HG03460 (cell line): Measurements from ENCODE around the gene CACNA2D3.
"Not testable (repeated sequence)": the region's sequence is repeated elsewhere in the genome, so short reads cannot be mapped to it uniquely, and the experiment has no call there.

ENCODE experiments used
- ATAC-seq: cut with Tn5 transposase; IDR thresholded peaks from one replicate; pipeline ENCODE4 v1.9.1; 2021; ENCODE audit not compliant: unreplicated experiment

Gene CACNA2D3

DNA sequence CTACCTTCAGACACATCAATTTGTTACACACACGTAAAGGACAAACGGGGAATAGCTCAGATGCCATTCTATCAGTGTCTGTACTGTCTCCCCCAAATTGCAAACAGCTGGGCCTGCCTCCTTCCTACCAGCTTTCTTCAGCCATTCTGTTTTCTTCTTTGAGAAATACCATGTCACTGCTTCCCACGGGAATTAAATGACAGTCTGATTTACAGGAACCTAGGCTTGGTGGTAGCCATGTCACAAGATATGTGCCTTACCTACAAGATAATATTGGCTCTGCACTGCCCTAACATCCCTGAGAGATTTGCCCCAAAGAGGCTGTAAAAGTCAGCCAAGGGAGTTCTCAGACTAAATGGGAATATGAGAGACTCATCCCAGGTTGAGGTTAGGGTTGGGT lies 497.2 kb downstream of the CACNA2D3 start:
- ATAC-seq: no peak

GRCh38 chr3:54621184-54621583 lies 498.8 kb downstream of the CACNA2D3 start:
- ATAC-seq: no peak

- ATAC-seq: no peak
Measured at GRCh38 chr3:54622678-54623077, 500.3 kb downstream of the CACNA2D3 start.

DNA sequence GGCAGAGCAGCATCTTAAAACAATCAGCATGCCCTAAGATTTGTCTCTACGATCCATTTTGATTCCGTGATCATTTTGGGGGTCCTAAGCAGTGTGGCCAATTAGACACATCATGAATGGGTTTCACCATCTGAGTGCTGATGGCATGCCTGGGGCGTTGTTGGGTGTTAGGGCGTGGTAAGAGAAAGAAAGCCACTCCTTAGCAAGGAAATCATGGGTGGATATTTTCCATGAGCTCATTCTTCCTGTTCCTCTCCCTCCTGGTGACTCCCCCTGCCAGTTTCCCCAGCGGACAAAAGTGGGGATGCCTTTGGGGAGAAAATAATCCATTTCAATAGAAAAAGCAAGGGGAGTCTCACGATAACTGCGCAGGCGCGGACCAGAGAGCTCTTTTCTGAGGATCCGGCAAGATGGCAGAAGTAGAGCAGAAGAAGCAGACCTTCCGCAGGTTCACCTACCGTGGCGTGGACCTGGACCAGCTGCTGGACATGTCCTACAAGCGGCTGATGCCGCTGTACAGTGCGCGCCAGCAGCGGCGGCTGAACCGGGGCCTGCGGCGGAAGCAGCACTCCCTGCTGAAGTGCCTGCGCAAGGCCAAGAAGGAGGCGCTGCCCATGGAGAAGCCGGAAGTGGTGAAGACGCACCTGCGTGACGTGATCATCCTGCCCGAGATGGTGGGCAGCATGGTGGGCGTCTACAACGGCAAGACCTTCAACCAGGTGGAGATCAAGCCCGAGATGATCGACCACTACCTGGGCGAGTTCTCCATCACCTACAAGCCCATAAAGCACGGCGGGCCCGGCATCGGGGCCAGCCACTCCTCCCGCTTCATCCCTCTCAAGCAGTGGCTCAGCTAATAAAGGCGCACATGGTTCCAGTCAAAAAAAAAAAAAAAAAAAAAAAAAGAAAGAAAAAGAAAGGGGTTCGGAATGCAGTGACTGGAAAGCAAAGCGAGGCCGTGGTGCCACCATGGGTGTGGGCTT lies 503.7 kb downstream of the CACNA2D3 start:
- no peak for ATAC-seq

DNA sequence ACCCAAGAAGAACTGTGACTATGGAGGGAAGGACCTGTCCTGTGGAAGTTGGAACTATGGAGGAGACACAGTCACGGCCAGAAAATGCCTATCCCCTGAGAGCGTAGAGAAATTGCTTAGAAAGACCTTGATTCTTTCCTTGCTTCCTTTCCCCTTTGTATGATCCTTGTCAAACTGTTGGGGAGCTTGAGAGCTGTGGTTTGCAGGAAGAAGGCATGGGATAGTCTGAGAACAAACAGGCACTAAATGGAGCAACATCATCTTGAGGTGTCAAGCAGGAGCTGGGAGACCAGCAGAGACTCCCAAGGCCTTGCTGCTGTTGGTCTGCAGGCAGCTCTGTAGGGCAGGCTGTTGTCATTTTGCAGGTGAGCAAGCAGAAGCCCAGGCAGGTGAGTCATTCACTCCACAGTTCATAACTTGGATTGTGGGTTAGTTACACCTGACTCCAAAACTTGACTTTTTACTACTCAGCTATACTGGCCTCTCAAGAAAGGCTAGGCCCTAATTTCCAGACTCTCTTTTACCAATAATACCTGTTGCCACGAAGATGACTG lies 506.6 kb downstream of the CACNA2D3 start:
- no peak for ATAC-seq

- ATAC-seq: no peak
Measured at GRCh38 chr3:54630101-54630623, 507.8 kb downstream of the CACNA2D3 start.

GRCh38 chr3:54631001-54631400 lies 508.6 kb downstream of the CACNA2D3 start:
- ATAC-seq: not testable (repeated sequence)

DNA sequence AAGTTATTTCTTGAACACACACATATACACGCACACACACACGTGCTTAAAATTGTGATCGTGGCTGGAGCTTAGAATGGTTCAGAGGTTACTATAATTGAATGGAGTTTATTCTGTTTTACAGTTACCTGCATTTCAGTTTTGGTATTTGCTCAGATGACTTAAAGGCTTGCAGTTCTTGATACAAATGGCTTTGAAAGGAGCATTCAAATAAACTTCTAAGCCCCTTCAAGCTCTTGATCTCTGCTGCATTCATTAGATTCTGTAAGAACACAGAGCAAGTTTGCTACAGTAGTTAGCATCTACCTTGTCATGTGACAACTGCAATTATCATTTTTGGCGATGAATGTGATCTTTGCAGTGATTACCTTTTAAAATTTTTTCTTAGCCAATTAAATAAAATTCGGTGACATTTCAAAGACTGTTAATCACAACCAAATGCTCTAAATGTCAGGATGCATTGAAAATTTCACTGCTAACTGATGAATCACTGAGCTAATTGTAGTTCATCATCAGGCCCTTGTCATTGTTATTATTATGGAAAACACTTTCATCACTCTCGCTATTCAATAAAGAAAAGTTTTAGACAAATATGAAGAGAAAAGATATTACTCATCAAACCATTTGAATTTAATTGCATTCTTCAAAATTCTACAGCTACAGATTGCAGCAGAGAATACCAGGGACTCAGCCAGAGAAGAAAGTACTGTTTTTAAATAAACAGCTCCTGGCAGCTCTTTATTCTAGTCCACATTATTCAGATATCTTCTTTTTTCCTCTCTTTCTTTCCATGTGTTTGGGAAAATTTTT lies 509.4 kb downstream of the CACNA2D3 start:
- no peak for ATAC-seq

DNA sequence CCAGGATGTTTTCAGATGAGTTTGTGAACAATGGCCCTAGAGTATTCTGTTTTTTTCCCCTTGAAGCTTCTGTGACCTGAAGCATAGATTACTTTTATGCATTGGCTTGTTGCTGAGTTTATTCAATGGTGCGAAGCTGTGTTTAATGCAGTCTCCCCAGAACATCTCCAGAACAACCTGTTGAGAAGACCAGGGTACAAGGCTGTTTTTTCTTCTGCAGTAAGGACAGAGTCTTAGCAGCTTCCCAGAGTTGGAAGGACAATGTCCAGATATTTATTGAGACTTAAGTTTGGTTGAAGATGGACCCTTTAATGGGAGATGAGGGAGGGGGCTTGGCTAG lies 509.9 kb downstream of the CACNA2D3 start:
- ATAC-seq: no peak

GRCh38 chr3:54632834-54633233 lies 510.5 kb downstream of the CACNA2D3 start:
- no peak for ATAC-seq

DNA sequence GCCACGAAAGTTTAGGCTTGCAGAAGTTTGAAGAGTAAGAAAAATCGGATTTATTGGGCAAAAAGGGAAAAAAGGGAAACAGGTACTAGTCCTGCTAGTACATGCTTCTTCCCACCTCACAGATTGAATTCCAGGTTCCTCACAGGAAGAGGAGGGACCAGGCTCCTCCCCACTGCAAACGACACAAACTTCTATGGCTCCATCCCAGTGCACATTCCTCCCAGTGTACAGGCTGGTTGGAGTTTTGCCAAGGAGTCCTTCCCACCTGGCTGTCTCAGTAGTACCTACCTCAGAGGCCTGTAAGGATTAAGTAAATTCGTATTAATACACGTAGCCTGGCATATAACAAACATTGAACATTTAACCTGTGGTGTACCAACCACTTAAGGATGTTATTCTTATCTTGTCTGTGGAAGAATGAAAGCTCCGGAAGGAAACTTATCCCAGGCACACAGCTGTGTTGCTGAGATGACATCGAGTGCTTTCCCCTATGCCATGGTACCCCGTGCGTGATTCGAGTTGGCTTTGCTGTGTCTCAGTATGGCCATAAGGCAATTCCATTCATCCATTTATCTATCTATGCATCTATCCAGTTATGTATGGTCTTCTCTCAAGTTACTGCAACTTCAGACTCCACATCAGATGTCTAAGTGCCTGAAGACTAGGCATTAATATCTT lies 511.2 kb downstream of the CACNA2D3 start:
- ATAC-seq: no peak

- no peak for ATAC-seq
Measured at GRCh38 chr3:54634122-54634469, 511.7 kb downstream of the CACNA2D3 start.

DNA sequence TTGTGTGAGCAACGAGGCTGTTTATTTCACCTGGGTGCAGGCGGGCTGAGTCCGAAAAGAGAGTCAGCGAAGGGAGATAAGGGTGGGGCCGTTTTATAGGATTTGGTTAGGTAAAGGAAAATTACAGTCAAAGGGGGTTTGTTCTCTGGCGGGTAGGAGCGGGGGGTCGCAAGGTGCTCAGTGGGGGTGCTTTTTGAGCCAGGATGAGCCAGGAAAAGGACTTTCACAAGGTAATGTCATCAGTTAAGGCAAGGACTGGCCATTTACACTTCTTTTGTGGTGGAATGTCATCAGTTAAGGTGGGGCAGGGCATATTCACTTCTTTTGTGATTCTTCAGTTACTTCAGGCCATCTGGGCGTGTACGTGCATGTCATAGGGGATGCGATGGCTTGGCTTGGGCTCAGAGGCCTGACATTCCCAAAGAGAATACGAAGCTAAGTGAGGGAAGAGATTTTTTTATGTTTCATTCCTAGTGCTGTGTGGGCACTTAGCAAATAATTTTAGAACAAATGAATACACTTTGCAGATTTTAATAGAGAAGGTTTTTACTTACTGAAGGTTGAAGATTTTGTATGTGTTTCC lies 517.5 kb downstream of the CACNA2D3 start:
- not testable (repeated sequence) for ATAC-seq

GRCh38 chr3:54641226-54642014 lies 519.1 kb downstream of the CACNA2D3 start:
- ATAC-seq: no peak

- ATAC-seq: no peak
Measured at GRCh38 chr3:54642147-54642546, 519.8 kb downstream of the CACNA2D3 start.

DNA sequence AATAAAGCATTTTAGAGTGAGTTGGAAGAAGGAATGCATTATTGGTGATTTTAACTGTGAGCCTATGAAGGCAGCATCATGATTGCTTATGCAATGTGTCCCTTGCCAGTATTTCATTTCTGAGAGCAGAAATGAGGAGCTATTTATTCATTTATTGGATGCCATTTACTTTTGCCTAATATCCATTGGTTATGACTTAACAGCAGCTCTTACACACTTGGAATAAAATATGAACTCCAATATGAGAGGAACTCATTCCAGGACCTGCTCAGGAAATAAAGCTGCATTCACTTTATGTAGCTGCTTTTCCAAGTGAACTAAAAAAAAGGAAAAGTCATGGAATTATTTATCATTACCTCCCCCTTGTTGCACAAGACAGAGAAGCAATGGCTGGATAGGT lies 525.4 kb downstream of the CACNA2D3 start:
- ATAC-seq: no peak

GRCh38 chr3:54649551-54649950 lies 527.2 kb downstream of the CACNA2D3 start:
- no peak for ATAC-seq

- ATAC-seq: no peak
Measured at GRCh38 chr3:54653456-54654195, 531.3 kb downstream of the CACNA2D3 start.

DNA sequence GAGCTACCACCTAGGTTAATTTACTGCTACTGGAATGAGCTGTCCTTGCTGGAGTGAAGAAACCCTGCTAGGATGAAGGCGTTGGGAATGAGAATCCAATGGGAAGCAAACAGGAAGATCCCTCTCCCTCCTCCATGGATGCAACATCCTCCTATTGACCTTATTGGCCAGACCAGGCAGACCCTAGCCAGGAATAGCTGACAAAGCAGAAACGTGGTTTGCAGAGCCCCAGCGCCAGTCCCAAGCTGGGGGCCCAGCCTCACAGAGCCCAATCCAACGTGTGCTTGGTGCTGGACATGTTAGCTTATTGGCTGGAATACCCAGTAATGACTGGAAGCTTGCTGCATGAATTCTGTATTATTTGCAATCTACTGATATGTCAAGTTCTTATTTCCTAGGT lies 532.4 kb downstream of the CACNA2D3 start:
- no peak for ATAC-seq
